Measurements from ENCODE around the gene COASY. TPM values are rescaled to one million over a fixed set of nuclear protein-coding genes. Genes with fewer than 3 reads are reported as not detected.
"Not testable (repeated sequence)": the region's sequence is repeated elsewhere in the genome, so short reads cannot be mapped to it uniquely, and the experiment has no call there.

The COASY gene
- total RNA-seq, 3 donors from 2014 or later: 98.8 to 110 (median 105) TPM

DNA sequence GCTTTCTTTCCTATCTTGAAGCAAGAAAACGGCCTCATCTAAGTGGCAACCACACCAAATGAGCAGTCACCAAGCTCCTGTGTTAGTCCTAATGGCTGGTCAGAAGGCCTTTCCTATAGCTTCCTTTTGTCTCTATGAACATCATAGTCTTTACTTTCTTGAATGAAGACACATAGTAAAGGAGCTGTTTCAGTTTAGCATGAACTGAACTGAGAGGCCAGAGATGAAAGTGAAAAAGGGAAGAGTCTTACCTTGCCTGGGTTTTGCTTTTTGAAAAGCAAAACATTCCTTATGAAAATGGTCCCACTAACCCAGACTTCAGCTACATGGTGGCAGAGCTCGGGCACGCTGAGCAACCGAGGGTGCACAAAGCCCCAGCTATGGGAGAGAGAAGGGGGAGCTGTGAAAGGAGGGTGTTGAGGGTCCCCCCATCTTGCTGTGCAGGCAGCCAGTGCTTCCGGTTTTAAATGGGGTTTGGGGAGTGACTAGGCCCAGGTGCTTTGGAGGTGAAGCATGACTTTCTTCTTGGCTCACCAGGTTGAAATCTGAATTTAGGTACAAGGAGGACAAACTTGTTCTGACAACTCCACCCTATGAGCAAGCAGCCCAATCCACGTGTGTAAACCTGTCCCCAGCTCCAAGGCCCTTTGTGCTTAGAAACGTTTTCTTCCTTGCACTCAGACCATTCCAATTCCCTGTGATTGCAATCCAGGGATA, 24.7 kb downstream of the COASY start:
- Mint-ChIP-seq H3K4me1 (ENCODE audit: low read depth) (no peaks in the 10 kb centered on the region), H3K4me3 (no peak overlapping the region), H3K27me3 (ENCODE audit: low read depth) (no peaks in the 10 kb centered on the region), H3K9me3 (no peaks in the 10 kb centered on the region), H3K36me3 (ENCODE audit: insufficient read depth) (peaks cover 30% of the 10 kb centered on the region)
- ATAC-seq (no peak), DNase-seq (no peak)

DNA sequence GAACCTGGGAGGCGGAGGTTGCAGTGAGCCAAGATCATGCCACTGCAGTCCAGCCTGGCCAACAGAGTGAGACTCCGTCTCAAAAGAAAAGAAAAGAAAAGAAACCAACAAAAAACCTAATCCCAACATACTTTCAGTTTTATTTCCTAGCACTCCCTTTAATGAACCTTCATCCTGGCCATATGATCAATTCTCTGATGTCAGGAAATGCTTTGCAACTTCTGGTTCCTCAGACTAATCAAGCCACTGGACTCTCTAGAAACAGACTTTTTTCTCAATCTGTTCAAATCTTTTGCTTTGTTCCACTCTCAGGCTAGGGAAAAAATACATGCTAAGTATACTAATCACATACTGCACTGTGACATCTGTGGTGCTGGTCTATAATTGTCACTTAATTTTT, 28.9 kb downstream of the COASY start:
- no peak for ATAC-seq

DNA sequence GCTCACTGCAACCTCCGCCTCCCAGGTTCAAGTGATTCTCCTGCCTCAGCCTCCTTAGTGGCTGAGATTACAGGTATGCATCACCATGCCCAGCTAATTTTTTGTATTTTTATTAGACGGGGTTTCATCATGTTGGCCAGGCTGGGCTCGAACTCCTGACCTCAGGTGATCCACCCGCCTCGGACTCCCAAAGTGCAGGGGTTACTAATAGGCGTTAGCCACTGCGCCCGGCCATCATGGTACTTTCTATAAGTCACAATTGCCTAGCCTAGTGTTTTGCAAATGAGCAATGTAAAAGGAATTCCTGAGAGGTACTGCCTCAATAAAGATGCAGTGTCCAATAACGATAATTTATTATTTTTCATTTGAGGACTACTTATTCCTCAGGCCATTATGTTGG, 29.5 kb downstream of the COASY start:
- ATAC-seq (no peak), DNase-seq (no peak)
- H3K4me3 Mint-ChIP-seq: no peak overlapping the region
- no peaks in the 10 kb centered on the region for H3K9me3 Mint-ChIP-seq
- H3K36me3 Mint-ChIP-seq (ENCODE audit: insufficient read depth): peaks cover 21% of the 10 kb centered on the region
- no peaks in the 10 kb centered on the region for H3K27me3 Mint-ChIP-seq (ENCODE audit: low read depth)
- peaks cover 5% of the 10 kb centered on the region for H3K4me1 Mint-ChIP-seq (ENCODE audit: low read depth)

More for the DNA sequence above, 28.9 kb downstream of the COASY start:
- Mint-ChIP-seq H3K4me1 (ENCODE audit: low read depth) (peaks cover 3% of the 10 kb centered on the region), H3K36me3 (ENCODE audit: insufficient read depth) (peaks cover 20% of the 10 kb centered on the region), H3K27me3 (ENCODE audit: low read depth) (no peaks in the 10 kb centered on the region), H3K4me3 (no peak overlapping the region), H3K9me3 (no peaks in the 10 kb centered on the region)
- DNase-seq: no peak

DNA sequence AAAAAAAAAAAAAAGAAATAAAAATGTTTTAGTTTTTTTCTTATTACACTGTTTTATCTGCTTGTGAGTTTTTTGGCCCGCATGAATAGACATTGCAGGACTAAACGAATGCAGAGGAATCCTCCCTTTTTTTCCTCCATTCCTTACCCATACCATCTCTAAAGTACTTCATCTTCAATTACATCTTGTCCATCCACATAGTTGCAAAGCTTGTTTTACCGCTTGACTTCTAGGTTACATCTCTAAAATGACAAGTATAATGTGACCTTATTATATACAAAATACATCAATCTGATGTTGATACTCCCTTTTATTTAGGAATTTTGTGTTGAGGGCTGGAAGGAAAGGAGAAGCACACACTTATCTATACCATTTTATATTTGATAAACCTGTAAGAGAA, 34.4 kb downstream of the COASY start:
- H3K4me1 Mint-ChIP-seq (ENCODE audit: low read depth): peaks cover 23% of the 10 kb centered on the region
- H3K27me3 Mint-ChIP-seq (ENCODE audit: low read depth): no peaks in the 10 kb centered on the region
- no peak overlapping the region for H3K4me3 Mint-ChIP-seq
- no peaks in the 10 kb centered on the region for H3K9me3 Mint-ChIP-seq
- H3K36me3 Mint-ChIP-seq (ENCODE audit: insufficient read depth): peaks cover 18% of the 10 kb centered on the region
- DNase-seq (no peak), ATAC-seq (no peak)

DNA sequence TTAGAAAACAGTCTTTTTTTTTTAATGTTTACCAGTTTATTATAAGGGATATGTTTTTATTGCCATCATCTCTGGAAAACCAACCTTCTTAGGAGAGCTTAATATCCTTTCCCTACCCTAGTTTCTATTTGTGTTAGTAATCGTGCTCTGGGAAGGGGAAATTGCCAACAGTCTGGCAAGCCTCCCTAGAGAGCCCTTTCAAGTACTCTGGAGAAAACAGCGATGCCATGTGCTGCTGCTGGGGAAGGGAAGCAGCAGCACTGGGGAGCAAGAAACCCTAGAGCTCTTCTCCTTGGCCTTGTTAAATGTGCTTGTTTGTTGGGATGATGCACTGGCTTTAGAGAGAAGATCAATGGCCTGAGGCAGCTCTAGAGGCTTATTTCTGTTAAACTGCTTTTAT, 37.0 kb downstream of the COASY start:
- Mint-ChIP-seq H3K9me3 (no peaks in the 10 kb centered on the region), H3K36me3 (ENCODE audit: insufficient read depth) (peaks cover 17% of the 10 kb centered on the region), H3K4me1 (ENCODE audit: low read depth) (peaks cover 32% of the 10 kb centered on the region), H3K27me3 (ENCODE audit: low read depth) (no peaks in the 10 kb centered on the region), H3K4me3 (no peak overlapping the region)
- DNase-seq (no peak), ATAC-seq (no peak)

DNA sequence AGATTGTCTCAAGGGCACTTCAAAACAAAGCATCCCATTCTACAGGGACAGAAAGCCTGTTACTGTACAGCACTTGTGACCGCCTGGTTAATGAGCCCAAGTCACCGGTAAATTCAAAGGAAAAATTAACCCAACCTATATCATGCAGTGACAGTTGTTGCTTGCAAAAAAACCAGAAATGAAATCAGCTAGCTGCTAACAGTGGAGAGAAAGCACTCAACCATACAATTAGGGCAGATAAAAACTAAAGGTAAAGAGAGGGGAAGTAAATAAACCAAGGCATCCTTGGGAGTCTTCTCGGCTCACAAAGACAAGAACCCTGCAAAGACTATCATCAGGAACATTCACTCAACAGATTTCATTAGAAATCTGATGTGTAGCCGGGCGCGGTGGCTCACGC, 41.4 kb downstream of the COASY start:
- Mint-ChIP-seq H3K4me1 (ENCODE audit: low read depth) (peaks cover 68% of the 10 kb centered on the region), H3K36me3 (ENCODE audit: insufficient read depth) (peaks cover 17% of the 10 kb centered on the region), H3K9me3 (no peaks in the 10 kb centered on the region), H3K27me3 (ENCODE audit: low read depth) (no peaks in the 10 kb centered on the region), H3K4me3 (no peak overlapping the region)
- DNase-seq: no peak
- ATAC-seq: no peak

DNA sequence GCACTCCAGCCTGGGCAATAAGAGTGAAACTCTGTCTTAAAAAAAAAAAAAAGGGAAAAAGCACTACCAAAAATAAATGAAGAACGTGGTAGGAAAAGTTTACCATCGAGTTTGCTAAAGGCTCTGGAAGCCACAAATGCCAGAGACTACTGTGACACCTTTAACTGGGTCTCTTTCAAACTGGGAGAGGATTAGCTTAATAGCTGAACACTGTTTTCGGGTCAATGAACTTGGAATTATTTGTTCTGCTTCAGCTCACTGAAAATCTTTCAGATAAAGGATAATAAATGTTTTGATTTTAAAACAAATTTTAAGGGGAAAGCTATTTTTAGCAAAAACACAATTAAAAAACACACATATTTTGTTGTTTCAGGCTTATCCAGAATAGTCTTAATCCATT, 45.8 kb downstream of the COASY start:
- Mint-ChIP-seq H3K27me3 (ENCODE audit: low read depth) (no peaks in the 10 kb centered on the region), H3K4me1 (ENCODE audit: low read depth) (peaks cover 51% of the 10 kb centered on the region), H3K9me3 (no peaks in the 10 kb centered on the region), H3K36me3 (ENCODE audit: insufficient read depth) (peaks cover 13% of the 10 kb centered on the region), H3K4me3 (peak overlapping the region; percentile 100)
- ATAC-seq (no peak), DNase-seq (no peak)

DNA sequence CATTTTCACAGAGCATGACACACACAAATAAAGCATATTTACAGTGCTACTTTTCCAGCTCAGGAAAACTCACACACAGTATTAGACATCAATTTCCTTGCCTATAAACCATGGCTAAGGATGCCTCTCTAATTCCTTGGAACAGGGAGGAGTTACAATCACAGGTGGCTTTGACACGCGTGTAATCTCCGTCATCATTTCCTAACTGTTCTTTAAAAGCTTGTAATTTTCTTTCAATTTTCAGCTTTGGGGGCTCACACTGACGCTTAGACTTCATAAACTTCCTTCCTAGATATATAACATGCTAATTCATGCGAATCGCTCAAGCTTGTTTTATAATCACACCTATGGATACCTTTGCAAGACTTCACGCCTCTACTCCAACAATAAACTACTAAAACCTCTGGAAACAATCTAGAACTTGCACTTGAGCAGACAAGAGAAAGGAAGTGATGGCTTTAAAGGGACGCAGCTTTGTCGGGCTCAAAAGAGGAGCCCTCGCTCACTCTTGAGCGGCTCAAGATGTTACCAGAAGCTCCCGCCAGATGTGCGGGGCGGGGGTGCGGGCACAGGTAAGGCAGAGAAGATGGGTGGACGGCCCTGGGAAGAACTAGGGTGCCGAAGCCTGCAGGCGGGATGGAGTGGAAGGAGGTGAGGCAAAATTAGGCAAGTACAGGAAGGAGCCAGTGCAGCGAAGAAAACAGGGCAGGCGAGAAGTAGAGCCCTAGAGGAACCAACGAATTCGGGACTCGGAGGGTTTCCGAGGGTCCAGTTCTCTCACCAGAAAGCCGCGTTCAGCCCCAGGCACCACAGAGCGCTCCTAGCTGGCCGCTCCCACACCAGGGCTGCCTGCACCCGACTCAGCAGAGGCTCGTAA, 46.6 kb downstream of the COASY start:
- Mint-ChIP-seq H3K4me1 (ENCODE audit: low read depth) (peaks cover 45% of the 10 kb centered on the region), H3K27me3 (ENCODE audit: low read depth) (no peaks in the 10 kb centered on the region), H3K36me3 (ENCODE audit: insufficient read depth) (peaks cover 11% of the 10 kb centered on the region), H3K4me3 (peak overlapping the region; percentile 100), H3K9me3 (no peaks in the 10 kb centered on the region)
- peak; percentile 59 to 60 for ATAC-seq
- DNase-seq: no peak

DNA sequence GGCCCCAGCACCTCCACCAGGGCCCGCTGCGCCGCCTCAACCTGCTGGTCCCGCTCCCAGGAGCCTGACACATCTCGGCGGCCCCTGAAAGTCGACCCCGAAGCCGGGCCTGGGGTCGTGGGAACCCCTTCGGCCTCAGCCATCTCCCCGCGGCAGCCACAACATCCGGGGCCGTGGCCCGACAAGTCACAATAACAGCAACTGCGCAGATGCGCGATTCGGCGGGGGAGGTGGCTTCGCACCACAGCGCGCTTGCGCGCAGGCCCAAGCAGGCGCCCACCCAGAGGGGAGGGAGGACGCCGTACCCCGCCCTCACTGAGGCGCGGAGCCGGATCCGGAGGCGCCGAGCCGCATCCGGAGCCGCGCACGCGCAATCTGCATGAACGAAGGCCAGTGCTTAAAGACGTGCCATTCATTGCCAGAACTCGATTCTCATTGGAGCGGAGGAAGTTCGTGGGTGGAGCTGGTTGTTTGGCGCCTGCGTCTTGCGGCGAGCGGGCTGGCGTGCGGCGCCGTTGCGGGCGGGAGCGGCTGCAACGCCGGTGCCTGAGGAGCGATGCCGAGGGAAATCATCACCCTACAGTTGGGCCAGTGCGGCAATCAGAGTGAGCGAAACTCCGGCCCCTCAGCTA, 47.4 kb downstream of the COASY start, which contains the start of the genes RETREG3 and TUBG1:
Gene RETREG3 (minus strand): TSS at position 193 of the 632 bp plus-strand sequence. CDS start 50 bp downstream, at position 143.
Gene TUBG1 (plus strand): TSS at position 502 of the 632 bp plus-strand sequence. CDS start 55 bp downstream, at position 557.
- Mint-ChIP-seq H3K4me3 (peak within 1 kb of the TSS; percentile 100), H3K4me1 (ENCODE audit: low read depth) (peaks cover 39% of the 10 kb centered on the region), H3K27me3 (ENCODE audit: low read depth) (no peaks in the 10 kb centered on the region), H3K9me3 (no peaks in the 10 kb centered on the region), H3K36me3 (ENCODE audit: insufficient read depth) (peaks cover 18% of the 10 kb centered on the region)
- peak; percentile 93 to 95 for ATAC-seq
- DNase-seq: peak; percentile 99

DNA sequence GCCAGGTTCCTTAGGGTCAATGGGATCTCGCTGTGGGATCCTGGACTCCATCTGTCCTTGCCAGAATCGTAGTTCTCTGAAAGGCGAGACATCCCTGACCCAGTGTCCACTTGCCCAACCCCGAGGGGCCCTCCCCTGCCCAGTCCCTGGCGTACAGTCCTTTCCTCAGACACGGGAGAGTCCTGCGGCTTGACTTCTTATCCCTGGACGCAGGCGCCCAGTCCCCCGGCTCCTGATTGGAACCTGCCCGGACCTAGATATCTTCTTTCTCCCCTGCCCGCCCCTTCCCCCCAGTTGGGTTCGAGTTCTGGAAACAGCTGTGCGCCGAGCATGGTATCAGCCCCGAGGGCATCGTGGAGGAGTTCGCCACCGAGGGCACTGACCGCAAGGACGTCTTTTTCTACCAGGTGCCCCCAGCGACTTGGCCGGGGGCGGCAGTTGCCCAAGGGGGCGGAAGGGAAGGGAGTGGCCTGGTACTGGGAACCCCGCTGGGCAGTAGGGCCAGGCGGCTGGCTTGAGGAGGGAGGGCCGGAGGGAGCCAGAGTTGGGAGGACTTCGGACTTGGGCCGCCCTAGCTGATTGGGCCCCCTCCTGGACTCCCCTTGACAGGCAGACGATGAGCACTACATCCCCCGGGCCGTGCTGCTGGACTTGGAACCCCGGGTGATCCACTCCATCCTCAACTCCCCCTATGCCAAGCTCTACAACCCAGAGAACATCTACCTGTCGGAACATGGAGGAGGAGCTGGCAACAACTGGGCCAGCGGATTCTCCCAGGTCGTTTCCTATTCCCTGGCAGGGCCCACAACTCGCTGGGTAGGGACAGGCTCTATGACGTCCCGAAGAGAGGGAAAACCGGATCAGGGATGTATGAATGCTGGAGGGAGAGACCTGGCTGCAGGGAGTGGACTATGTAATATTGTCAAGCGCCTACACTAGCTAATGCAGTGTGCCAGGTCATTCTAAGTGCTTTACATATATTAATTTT, 48.2 kb downstream of the COASY start:
- Mint-ChIP-seq H3K36me3 (ENCODE audit: insufficient read depth) (peaks cover 25% of the 10 kb centered on the region), H3K4me3 (peak overlapping the region; percentile 100), H3K4me1 (ENCODE audit: low read depth) (peaks cover 31% of the 10 kb centered on the region)
- H3K9me3 Mint-ChIP-seq; H3K27me3 Mint-ChIP-seq (ENCODE audit: low read depth): not testable (repeated sequence)
- peak in 1 of 2 donors; percentile 1 for ATAC-seq
- peak; percentile 5 for DNase-seq

DNA sequence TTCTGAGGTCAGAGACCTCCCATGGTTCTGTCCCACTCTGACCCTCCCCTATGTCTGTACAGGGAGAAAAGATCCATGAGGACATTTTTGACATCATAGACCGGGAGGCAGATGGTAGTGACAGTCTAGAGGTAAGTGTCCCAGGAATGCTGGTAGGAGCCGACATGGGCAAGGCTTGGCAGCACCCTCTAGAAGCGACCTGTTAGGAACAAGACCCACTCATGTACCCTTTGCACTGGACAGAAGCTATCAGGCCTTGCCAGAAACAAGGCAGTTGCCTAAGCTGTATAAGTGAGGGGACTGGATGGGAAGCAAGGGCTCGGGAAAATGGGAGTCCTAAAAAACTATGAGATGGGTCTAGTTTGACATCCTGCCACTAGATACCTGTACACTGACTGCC, 50.1 kb downstream of the COASY start:
- ATAC-seq: no peak
- Mint-ChIP-seq H3K4me1 (ENCODE audit: low read depth) (peaks cover 12% of the 10 kb centered on the region), H3K36me3 (ENCODE audit: insufficient read depth) (peaks cover 27% of the 10 kb centered on the region), H3K27me3 (ENCODE audit: low read depth) (no peaks in the 10 kb centered on the region), H3K9me3 (no peaks in the 10 kb centered on the region), H3K4me3 (no peak overlapping the region)
- DNase-seq: no peak

DNA sequence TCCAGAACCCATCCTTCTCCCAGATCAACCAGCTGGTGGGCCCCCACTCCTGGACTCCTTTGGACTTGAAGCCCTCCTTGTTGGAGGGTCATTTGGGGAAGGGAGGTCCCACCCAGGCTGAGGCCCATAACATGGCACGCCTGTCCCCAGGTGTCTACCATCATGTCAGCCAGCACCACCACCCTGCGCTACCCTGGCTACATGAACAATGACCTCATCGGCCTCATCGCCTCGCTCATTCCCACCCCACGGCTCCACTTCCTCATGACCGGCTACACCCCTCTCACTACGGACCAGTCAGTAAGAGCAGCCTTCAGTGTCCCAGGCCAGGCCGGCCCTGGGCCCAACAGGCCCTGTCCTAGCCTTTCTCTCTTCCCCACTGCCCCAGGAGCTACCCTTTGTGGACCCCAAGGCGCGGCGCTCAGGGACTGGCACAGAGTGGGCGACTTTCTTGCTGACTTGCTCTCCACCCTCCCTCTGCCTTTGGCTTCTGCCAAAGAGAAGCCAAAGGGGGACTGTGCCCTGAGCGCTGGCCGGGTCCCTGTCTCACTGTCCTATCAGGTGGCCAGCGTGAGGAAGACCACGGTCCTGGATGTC, 51.8 kb downstream of the COASY start:
- peaks cover 4% of the 10 kb centered on the region for H3K4me1 Mint-ChIP-seq (ENCODE audit: low read depth)
- H3K9me3 Mint-ChIP-seq: no peaks in the 10 kb centered on the region
- no peak for ATAC-seq
- no peak overlapping the region for H3K4me3 Mint-ChIP-seq
- no peak for DNase-seq
- H3K36me3 Mint-ChIP-seq (ENCODE audit: insufficient read depth): peaks cover 27% of the 10 kb centered on the region
- no peaks in the 10 kb centered on the region for H3K27me3 Mint-ChIP-seq (ENCODE audit: low read depth)
